Stimulated activated naive CD8-positive, alpha-beta T cell treated with anti-CD3 and anti-CD28 coated beads, Interleukin-15, amount 100 ng/mL, for 72 hours (primary cell): ENCODE results near the gene FAM83D.

Experiments used
- ATAC-seq: fragments of 150-1000 bp; cut with Tn5 transposase; 2 replicates; pipeline ENCODE4 v1.10.0; 2021; ENCODE audit warnings: mild to moderate bottlenecking, moderate library complexity
- DNase-seq, 2 donors: peaks; one replicate each; pipeline ENCODE4 v3.0.0; 2021 to 2022
- H3K27ac Mint-ChIP-seq, 2 donors: one replicate each; pipeline ENCODE4 v1.8.0; 2022; ENCODE audit warnings: mild to moderate bottlenecking in 2 of 2, mixed read lengths in 2 of 2, moderate library complexity in 2 of 2
- H3K27me3 Mint-ChIP-seq: one replicate; pipeline ENCODE4 v1.8.0; 2022; ENCODE audit warnings: mixed read lengths
- H3K4me1 Mint-ChIP-seq: one replicate; pipeline ENCODE4 v1.8.0; 2022; ENCODE audit warnings: mild to moderate bottlenecking, mixed read lengths
- H3K4me3 Mint-ChIP-seq, 2 donors: one replicate each; pipeline ENCODE4 v1.8.0; 2022; ENCODE audit warnings: mild to moderate bottlenecking in 2 of 2, mixed read lengths in 2 of 2, moderate library complexity in 1 of 2
- H3K9me3 Mint-ChIP-seq, 2 donors: one replicate each; pipeline ENCODE4 v1.8.0; 2022; ENCODE audit warnings: mixed read lengths in 2 of 2

The FAM83D gene

DNA sequence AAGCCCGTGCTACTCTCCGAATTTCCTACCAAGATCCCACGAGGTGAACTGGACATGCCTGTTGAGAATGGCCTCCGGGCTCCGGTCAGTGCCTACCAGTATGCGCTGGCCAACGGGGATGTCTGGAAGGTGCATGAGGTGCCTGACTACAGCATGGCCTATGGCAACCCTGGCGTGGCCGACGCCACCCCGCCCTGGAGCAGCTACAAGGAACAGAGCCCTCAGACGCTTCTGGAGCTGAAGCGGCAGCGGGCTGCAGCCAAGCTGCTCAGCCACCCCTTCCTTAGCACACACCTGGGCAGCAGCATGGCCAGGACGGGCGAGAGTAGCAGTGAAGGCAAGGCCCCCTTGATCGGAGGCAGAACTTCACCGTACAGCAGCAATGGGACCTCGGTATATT is 8.0 kb upstream of the FAM83D start:
- Mint-ChIP-seq H3K27me3 (no peaks in the 10 kb centered on the region), H3K4me3 (no peak overlapping the region), H3K27ac (no peak overlapping the region), H3K9me3 (no peaks in the 10 kb centered on the region), H3K4me1 (no peaks in the 10 kb centered on the region)
- DNase-seq (no peak), ATAC-seq (no peak)

- Mint-ChIP-seq H3K27me3 (no peaks in the 10 kb centered on the region), H3K27ac (peak overlapping the region in 1 of 2 donors; percentile 63), H3K4me3 (no peak overlapping the region), H3K4me1 (no peaks in the 10 kb centered on the region), H3K9me3 (no peaks in the 10 kb centered on the region)
- DNase-seq (no peak), ATAC-seq (no peak)
Measured at GRCh38 chr20:38919683-38920082, 6.5 kb upstream of the FAM83D start.

DNA sequence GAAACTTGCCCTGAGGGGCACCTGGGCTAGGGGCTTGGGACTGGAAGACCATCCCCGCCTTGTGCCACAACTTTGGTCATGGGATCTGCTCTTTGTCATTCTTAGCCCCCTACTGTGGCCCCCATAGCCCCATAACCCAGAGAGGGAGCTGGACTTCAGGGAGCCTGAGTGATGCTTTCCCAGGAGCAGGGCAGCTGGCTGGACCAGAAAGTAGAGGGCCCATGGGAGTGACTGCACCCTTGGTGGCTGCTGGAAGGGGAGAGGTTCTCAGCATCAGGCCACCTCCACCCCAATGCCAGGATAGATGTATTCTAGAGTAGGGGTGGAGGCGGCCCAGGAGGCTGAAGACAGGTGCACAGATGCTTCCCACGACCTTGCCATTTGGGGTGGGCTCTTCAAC is 5.8 kb upstream of the FAM83D start:
- DNase-seq (no peak), ATAC-seq (no peak)
- Mint-ChIP-seq H3K4me3 (no peak overlapping the region), H3K4me1 (peaks cover under 1% of the 10 kb centered on the region), H3K9me3 (no peaks in the 10 kb centered on the region), H3K27ac (peak overlapping the region in 1 of 2 donors; percentile 27), H3K27me3 (no peaks in the 10 kb centered on the region)

GRCh38 chr20:38920851-38921250 is 5.4 kb upstream of the FAM83D start:
- DNase-seq = no peak
- Mint-ChIP-seq H3K27me3 (no peaks in the 10 kb centered on the region), H3K4me1 (peaks cover 5% of the 10 kb centered on the region), H3K4me3 (no peak overlapping the region), H3K9me3 (no peaks in the 10 kb centered on the region), H3K27ac (peak overlapping the region in 1 of 2 donors; percentile 27)
- ATAC-seq = no peak

DNA sequence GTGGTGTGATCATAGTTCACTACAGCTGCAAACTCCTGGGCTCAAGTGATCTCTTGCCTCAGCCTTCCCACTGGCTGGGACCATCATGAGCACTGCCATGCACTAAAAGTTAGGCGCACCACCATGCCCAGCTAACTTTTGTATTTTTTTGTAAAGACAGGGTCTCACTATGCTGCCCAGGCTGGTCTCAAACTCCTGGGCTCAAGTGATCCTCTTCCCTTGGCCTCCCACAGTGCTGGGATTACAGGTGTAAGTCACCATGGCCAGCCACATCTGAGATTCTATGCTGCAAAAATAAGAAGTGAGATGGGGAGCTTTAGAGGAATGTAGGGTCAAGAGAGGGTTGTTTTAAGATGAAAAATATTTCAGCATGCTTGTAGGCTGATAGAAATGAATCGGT is 1.5 kb upstream of the FAM83D start:
- no peak overlapping the region for H3K4me3 Mint-ChIP-seq
- no peak overlapping the region for H3K27ac Mint-ChIP-seq
- peaks cover 30% of the 10 kb centered on the region for H3K4me1 Mint-ChIP-seq
- DNase-seq (no peak), ATAC-seq (no peak)
- H3K27me3 Mint-ChIP-seq = no peaks in the 10 kb centered on the region
- no peaks in the 10 kb centered on the region for H3K9me3 Mint-ChIP-seq

DNA sequence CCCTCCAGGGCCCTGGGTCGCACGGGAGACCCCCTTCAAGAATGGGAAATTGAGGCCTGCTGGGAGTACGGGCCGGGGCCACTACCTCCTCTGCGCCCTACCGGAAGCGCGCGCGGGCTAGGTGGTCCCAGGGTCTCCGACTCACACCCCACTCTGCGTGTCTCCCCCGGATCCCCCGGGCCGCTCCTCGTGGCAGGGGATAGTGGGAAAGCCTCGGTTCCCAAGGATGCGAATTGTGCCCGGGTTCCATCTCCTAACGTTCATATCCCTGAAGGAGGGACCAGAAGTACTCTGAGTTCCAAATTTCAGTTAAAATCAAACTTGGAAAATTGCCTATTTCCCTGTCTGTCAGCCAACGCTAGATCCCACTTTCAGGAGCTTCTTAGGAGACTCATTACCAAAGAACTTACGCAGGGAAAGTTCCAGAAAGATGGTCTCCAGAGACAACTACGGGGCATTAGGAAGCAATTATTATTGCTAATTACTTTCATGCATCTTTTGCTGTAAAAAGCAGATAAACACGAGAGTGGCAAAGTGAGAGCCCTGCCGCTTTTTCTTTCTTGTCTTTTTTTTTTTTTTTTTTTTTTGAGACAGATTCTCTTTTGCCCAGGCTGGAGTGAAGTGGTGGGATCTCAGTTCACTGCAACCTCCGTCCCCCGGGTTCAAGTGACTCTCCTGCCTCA is 858 bp downstream of the FAM83D start:
- Mint-ChIP-seq H3K27ac (peak overlapping the region; percentile 70 to 95), H3K4me3 (peak overlapping the region; percentile 85 to 86), H3K9me3 (no peaks in the 10 kb centered on the region), H3K4me1 (peaks cover 35% of the 10 kb centered on the region), H3K27me3 (no peaks in the 10 kb centered on the region)
- ATAC-seq (peak; percentile 15), DNase-seq (peak in 1 of 2 donors; percentile 27)

DNA sequence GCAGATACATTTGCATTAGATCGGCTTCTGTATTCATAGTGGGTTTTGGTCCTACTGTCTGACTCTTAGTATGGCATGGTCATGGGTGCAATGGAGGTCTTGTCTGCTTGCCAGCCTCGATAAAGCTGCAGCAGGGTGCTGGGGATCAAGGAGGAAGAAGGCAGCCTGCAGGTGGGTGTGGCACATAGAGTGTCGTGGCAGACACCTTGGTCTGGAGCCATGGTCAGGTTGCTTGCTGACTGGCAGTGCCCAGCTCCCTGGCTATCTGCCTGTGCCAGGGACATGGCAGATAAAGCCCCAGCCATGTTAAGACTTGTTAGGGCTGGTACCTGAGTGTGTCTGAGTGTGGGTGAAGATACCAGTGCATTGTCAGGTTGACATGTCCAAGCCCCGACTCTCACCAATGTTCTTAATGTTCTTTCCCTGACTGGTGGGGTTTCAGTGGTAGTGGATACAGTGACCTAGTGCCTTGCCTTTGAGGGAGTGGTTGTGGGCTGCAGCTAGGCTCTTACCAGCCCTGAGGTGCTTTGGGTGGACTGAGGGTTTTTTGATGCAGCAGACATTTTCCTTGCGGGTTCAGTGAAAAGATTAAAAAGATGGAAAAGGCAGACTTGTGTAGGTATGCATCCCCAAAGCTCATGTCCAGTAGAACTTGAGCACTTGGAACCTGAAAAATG is 1.8 kb downstream of the FAM83D start:
- Mint-ChIP-seq H3K27me3 (no peaks in the 10 kb centered on the region), H3K27ac (peak overlapping the region; percentile 70 to 95), H3K4me1 (peaks cover 35% of the 10 kb centered on the region), H3K4me3 (peak overlapping the region; percentile 85 to 86), H3K9me3 (no peaks in the 10 kb centered on the region)
- DNase-seq (no peak), ATAC-seq (no peak)

DNA sequence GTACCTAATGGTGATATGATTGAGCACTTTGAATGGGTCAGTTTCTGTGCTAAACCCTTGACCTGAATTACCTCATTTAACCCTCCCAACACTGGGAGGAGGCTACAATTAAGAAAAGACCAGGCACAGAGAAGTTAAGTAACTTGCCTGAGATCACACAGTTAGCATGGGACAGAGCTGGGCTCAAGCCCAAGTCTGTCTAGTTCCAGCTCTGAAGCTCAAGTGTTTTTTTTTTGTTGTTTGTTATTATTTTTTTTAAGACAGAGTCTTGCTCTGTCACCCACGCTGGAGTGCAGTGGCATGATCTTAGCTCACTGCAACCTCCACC is 4.0 kb downstream of the FAM83D start:
- ATAC-seq (no peak), DNase-seq (no peak)
- no peaks in the 10 kb centered on the region for H3K27me3 Mint-ChIP-seq
- peaks cover 35% of the 10 kb centered on the region for H3K4me1 Mint-ChIP-seq
- no peak overlapping the region for H3K4me3 Mint-ChIP-seq
- no peaks in the 10 kb centered on the region for H3K9me3 Mint-ChIP-seq
- no peak overlapping the region for H3K27ac Mint-ChIP-seq

- H3K4me1 Mint-ChIP-seq = peaks cover 28% of the 10 kb centered on the region
- no peak overlapping the region for H3K27ac Mint-ChIP-seq
- no peak overlapping the region for H3K4me3 Mint-ChIP-seq
- ATAC-seq (no peak), DNase-seq (no peak)
- H3K9me3 Mint-ChIP-seq = no peaks in the 10 kb centered on the region
- no peaks in the 10 kb centered on the region for H3K27me3 Mint-ChIP-seq
Measured at GRCh38 chr20:38931984-38932383, 5.8 kb downstream of the FAM83D start.

- ATAC-seq (no peak), DNase-seq (no peak)
- Mint-ChIP-seq H3K27me3 (no peaks in the 10 kb centered on the region), H3K27ac (no peak overlapping the region), H3K4me3 (no peak overlapping the region), H3K9me3 (no peaks in the 10 kb centered on the region), H3K4me1 (peaks cover 26% of the 10 kb centered on the region)
Measured at GRCh38 chr20:38932457-38933120, 6.4 kb downstream of the FAM83D start.

DNA sequence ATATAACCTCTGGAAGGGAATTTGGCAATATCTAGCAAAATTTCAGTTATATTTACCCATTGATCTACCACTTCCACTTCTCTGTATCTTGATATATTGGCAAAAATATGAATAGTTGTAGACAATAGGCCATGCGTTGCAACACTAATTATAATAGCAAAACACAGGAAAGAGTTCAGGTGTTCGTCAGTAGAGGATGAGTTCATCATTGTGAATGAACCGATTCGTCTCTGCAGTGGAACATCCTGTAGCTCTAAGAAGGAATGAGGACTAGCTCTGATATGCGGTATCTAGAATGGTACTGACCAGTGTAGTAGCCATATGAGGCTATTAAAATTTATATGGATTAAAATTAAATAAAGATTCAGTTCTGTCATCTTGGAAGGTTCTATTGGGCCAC is 8.3 kb downstream of the FAM83D start:
- no peaks in the 10 kb centered on the region for H3K9me3 Mint-ChIP-seq
- ATAC-seq (no peak), DNase-seq (no peak)
- no peak overlapping the region for H3K4me3 Mint-ChIP-seq
- H3K27ac Mint-ChIP-seq = no peak overlapping the region
- peaks cover 6% of the 10 kb centered on the region for H3K4me1 Mint-ChIP-seq
- no peaks in the 10 kb centered on the region for H3K27me3 Mint-ChIP-seq

GRCh38 chr20:38935285-38935684 is 9.1 kb downstream of the FAM83D start:
- H3K27ac Mint-ChIP-seq = no peak overlapping the region
- H3K4me1 Mint-ChIP-seq = no peaks in the 10 kb centered on the region
- no peak overlapping the region for H3K4me3 Mint-ChIP-seq
- ATAC-seq (no peak), DNase-seq (no peak)
- H3K9me3 Mint-ChIP-seq = no peaks in the 10 kb centered on the region
- H3K27me3 Mint-ChIP-seq = no peaks in the 10 kb centered on the region

- Mint-ChIP-seq H3K27ac (no peak overlapping the region), H3K4me3 (no peak overlapping the region), H3K4me1 (no peaks in the 10 kb centered on the region), H3K27me3 (no peaks in the 10 kb centered on the region), H3K9me3 (no peaks in the 10 kb centered on the region)
- DNase-seq = no peak
- no peak for ATAC-seq
Measured at GRCh38 chr20:38935967-38936407, 9.8 kb downstream of the FAM83D start.

- no peak overlapping the region for H3K27ac Mint-ChIP-seq
- no peak overlapping the region for H3K4me3 Mint-ChIP-seq
- no peaks in the 10 kb centered on the region for H3K27me3 Mint-ChIP-seq
- H3K9me3 Mint-ChIP-seq = no peaks in the 10 kb centered on the region
- no peaks in the 10 kb centered on the region for H3K4me1 Mint-ChIP-seq
- ATAC-seq = no peak
- DNase-seq = no peak
Measured at GRCh38 chr20:38937000-38937399, 10.8 kb downstream of the FAM83D start.

DNA sequence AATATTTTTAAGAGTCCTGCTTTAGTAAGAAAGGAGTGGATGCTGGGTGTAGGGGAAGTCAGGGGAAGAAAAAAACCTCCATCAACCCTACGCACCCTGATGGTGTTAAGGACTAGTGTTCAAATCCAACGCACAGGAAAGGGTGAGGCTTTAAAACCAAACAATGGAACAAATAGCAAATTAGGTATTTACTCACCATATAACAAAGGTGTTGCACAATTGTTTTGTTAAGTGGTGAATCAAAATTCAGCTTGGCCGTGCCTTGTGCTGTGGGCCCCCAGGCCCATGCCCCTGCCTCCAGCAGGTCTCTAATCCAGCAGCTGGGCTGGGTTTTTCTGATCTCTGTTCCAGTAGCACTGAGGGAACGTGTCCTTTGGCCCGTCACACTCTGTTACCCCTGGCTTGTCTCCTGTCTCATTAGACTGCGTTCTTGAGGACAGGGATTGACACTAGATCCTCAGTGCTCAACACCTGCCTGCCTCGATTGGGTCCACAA is 11.8 kb downstream of the FAM83D start:
- H3K4me1 Mint-ChIP-seq = no peaks in the 10 kb centered on the region
- ATAC-seq = no peak
- no peak overlapping the region for H3K27ac Mint-ChIP-seq
- DNase-seq = no peak
- H3K27me3 Mint-ChIP-seq = no peaks in the 10 kb centered on the region
- no peak overlapping the region for H3K4me3 Mint-ChIP-seq
- no peaks in the 10 kb centered on the region for H3K9me3 Mint-ChIP-seq

GRCh38 chr20:38939686-38940085 is 13.5 kb downstream of the FAM83D start:
- Mint-ChIP-seq H3K9me3 (no peaks in the 10 kb centered on the region), H3K4me3 (no peak overlapping the region)
- no peak for ATAC-seq

More at GRCh38 chr20:38939686-38940085, 13.5 kb downstream of the FAM83D start:
- Mint-ChIP-seq H3K27me3 (no peaks in the 10 kb centered on the region), H3K27ac (no peak overlapping the region), H3K4me1 (no peaks in the 10 kb centered on the region)
- DNase-seq = no peak
